ENCODE results near the gene ANKMY2.

DNA sequence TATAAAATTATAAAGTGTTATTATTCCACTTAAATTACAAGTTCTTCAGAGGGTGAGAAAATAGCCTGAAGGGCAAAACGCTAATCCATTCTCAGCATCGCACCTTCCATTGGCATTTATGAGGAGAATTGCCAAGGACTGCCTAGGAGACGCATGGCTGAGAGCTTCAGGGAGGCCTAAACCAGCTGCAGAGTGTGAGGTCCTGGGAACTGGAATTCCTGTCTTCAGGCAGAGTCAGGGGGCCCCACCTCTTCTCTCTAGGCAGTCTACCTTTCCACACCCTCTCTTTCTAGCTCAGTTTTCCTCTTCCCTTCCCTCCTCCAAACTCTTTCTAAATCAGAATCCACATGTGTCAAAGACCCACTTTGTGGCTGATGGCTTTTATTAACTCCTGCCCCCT lies 83.6 kb downstream of the ANKMY2 start:
- TF ChIP-seq, protein P1, sequence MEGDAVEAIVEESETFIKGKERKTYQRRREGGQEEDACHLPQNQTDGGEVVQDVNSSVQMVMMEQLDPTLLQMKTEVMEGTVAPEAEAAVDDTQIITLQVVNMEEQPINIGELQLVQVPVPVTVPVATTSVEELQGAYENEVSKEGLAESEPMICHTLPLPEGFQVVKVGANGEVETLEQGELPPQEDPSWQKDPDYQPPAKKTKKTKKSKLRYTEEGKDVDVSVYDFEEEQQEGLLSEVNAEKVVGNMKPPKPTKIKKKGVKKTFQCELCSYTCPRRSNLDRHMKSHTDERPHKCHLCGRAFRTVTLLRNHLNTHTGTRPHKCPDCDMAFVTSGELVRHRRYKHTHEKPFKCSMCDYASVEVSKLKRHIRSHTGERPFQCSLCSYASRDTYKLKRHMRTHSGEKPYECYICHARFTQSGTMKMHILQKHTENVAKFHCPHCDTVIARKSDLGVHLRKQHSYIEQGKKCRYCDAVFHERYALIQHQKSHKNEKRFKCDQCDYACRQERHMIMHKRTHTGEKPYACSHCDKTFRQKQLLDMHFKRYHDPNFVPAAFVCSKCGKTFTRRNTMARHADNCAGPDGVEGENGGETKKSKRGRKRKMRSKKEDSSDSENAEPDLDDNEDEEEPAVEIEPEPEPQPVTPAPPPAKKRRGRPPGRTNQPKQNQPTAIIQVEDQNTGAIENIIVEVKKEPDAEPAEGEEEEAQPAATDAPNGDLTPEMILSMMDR (IDR thresholded peaks at IDR 0.05; ENCODE audit: insufficient read depth, low read length): no peak
- TF ChIP-seq POLR2AphosphoS5 (IDR thresholded peaks at IDR 0.05; ENCODE audit: low read depth) (no peak), GABPA (IDR thresholded peaks at IDR 0.05; ENCODE audit: low read depth) (no peak), SPI1 (IDR thresholded peaks at IDR 0.05; ENCODE audit: borderline replicate concordance, low read depth) (no peak)
- TF ChIP-seq, protein P2, sequence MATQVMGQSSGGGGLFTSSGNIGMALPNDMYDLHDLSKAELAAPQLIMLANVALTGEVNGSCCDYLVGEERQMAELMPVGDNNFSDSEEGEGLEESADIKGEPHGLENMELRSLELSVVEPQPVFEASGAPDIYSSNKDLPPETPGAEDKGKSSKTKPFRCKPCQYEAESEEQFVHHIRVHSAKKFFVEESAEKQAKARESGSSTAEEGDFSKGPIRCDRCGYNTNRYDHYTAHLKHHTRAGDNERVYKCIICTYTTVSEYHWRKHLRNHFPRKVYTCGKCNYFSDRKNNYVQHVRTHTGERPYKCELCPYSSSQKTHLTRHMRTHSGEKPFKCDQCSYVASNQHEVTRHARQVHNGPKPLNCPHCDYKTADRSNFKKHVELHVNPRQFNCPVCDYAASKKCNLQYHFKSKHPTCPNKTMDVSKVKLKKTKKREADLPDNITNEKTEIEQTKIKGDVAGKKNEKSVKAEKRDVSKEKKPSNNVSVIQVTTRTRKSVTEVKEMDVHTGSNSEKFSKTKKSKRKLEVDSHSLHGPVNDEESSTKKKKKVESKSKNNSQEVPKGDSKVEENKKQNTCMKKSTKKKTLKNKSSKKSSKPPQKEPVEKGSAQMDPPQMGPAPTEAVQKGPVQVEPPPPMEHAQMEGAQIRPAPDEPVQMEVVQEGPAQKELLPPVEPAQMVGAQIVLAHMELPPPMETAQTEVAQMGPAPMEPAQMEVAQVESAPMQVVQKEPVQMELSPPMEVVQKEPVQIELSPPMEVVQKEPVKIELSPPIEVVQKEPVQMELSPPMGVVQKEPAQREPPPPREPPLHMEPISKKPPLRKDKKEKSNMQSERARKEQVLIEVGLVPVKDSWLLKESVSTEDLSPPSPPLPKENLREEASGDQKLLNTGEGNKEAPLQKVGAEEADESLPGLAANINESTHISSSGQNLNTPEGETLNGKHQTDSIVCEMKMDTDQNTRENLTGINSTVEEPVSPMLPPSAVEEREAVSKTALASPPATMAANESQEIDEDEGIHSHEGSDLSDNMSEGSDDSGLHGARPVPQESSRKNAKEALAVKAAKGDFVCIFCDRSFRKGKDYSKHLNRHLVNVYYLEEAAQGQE (IDR thresholded peaks at IDR 0.05; ENCODE audit: insufficient replicate concordance, low read depth): no peak

All from HL-60 (cell line).